Measurements from ENCODE around the gene OR2Z1. TPM values are rescaled to one million over a fixed set of nuclear protein-coding genes. Genes with fewer than 3 reads are reported as not detected.

The OR2Z1 gene
- total and polyA plus RNA-seq, 7 donors, result not detected

DNA sequence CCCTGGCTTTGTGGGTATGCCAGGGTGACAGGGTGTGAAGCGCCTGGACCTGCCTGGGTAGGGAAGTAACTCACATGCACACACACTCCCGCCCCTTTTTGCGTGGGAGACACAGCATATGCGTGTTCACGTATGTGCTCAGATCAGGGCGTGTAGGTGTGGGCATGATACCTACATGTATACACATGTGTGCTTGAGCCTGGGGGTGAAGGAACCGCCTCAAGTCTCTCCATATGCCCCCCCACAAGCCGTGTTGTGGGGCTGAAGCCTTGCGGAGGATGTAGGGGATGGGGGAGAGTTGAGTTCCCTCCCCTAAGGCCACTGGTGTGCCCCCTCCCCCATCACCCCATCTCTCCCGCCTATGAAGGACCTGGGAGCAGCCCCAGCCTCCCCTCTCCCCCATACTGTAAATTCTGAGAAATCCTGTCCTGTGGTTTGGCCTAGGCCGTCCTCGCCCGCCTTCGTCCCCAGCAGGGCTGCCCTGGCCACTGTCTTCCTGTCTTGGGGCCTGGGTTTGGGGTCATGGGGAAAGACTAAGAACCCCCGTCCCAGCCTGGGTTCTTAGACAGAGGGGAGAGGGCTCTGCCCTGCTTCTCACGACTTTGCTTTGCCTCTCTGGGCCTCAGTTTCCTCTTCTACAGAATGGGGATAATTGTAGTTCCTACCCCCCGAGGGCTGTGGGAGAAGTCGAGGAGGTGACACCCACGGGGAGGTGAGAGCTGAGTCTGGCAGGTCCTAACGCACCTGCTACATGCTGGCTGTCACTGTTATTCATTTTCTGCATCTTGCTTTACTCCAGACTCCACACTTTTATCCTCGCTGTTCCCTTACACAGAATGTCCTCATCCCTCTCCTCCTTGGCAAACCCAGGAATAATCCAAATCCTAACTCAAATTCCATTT, 37.2 kb upstream of the OR2Z1 start:
- no peaks in the 10 kb centered on the region for H3K4me1 ChIP-seq
- WGBS, 2 donors, result 71 to 76% methylated on average over 21 of the region's 21 CpGs
- H3K4me3 ChIP-seq, result no peak overlapping the region
- DNase-seq, result no peak
- peaks cover 0 to 3% (median 0%) of the 10 kb centered on the region in 4 donors for H3K9me3 ChIP-seq
- H3K36me3 ChIP-seq, result no peaks in the 10 kb centered on the region
- TF ChIP-seq POLR2A (IDR thresholded peaks at IDR 0.05), result no peak
- TF ChIP-seq EP300 (IDR thresholded peaks at IDR 0.05), result no peak
- no peak overlapping the region for H3K27ac ChIP-seq
- intact Hi-C loops (cut with DNase I), result no loop called here
- H3K27me3 ChIP-seq, result no peaks in the 10 kb centered on the region

- DNase-seq, result no peak
- H3K4me1 ChIP-seq, result no peaks in the 10 kb centered on the region
- H3K27ac ChIP-seq, result no peak overlapping the region
- TF ChIP-seq EP300 (IDR thresholded peaks at IDR 0.05) (no peak), POLR2A (IDR thresholded peaks at IDR 0.05) (no peak), POLR2AphosphoS5 (IDR thresholded peaks at IDR 0.05) (no peak), CTCF (IDR thresholded peaks at IDR 0.05) (no peak)
- 44 to 64% methylated on average over 5 of the region's 5 CpGs for WGBS, 2 donors
- no peak overlapping the region for H3K4me3 ChIP-seq
- H3K27me3 ChIP-seq, result no peaks in the 10 kb centered on the region
- H3K36me3 ChIP-seq, result no peaks in the 10 kb centered on the region
- H3K9me3 ChIP-seq, result no peaks in the 10 kb centered on the region
- intact Hi-C loops (cut with DNase I), result no loop called here
Observed at GRCh38 chr19:8686549-8686948, 34.9 kb upstream of the OR2Z1 start.

- 92 to 93% methylated on average over 15 of the region's 15 CpGs for WGBS, 2 donors
- intact Hi-C loops (cut with DNase I), result no loop called here
- TF ChIP-seq POLR2A (IDR thresholded peaks at IDR 0.05) (no peak), EP300 (IDR thresholded peaks at IDR 0.05) (no peak), CTCF (IDR thresholded peaks at IDR 0.05) (no peak), POLR2AphosphoS5 (IDR thresholded peaks at IDR 0.05) (no peak)
Observed at GRCh38 chr19:8688930-8689329, 32.5 kb upstream of the OR2Z1 start.

DNA sequence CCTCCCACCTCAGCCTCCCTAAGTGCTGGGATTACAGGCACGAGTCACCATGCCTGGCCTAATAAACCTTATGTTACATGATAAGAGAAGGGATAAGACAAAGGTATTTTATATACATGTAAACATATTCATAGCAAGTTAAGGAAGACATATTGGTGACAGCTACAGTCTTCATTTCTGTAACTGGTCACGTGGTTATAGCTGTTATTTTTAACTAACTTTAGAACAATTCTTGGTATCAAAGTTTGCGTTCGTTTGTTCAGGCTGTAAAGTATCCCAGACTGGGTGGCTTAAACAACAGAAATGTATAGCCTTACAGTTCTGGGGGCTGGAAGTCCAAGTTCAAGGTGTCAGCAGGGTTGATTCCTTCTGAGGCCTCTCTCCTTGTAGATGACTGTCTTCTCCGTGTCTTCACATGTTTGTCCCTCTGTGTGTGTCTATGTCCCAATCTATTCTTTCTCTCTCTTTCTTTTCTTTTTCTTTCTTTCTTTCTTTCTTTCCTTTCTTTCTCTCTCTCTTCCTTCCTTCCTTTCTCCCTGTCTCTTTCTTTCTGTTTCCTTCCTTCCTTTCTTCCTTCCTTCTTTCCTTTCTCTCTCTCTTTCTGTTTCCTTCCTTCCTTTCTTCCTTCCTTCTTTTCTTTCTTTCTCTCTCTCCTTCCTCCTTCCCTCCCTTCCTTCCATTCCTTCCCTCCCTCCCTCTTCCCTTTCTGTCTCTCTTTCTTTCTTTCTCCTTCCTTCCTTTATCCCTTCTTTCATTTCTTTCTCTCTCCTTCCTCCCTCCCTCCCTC, 30.5 kb upstream of the OR2Z1 start:
- H3K27me3 ChIP-seq, result peaks cover 0 to 23% (median 4%) of the 10 kb centered on the region in 3 donors
- H3K4me1 ChIP-seq, result no peaks in the 10 kb centered on the region
- DNase-seq, result no peak
- no peaks in the 10 kb centered on the region for H3K36me3 ChIP-seq
- intact Hi-C loops (cut with DNase I), result no loop called here
- no peaks in the 10 kb centered on the region for H3K9me3 ChIP-seq
- 34 to 65% methylated on average over 5 of the region's 5 CpGs for WGBS, 2 donors
- H3K27ac ChIP-seq, result no peak overlapping the region
- no peak overlapping the region for H3K4me3 ChIP-seq
- TF ChIP-seq CTCF (IDR thresholded peaks at IDR 0.05) (no peak), POLR2AphosphoS5 (IDR thresholded peaks at IDR 0.05) (no peak), POLR2A (IDR thresholded peaks at IDR 0.05) (no peak), EP300 (IDR thresholded peaks at IDR 0.05) (no peak)

More at GRCh38 chr19:8688930-8689329, 32.5 kb upstream of the OR2Z1 start:
- peaks cover 0 to 5% (median 0%) of the 10 kb centered on the region in 3 donors for H3K27me3 ChIP-seq
- H3K9me3 ChIP-seq, result no peaks in the 10 kb centered on the region
- H3K4me1 ChIP-seq, result no peaks in the 10 kb centered on the region
- no peak overlapping the region for H3K4me3 ChIP-seq
- no peak overlapping the region for H3K27ac ChIP-seq
- H3K36me3 ChIP-seq, result no peaks in the 10 kb centered on the region
- no peak for DNase-seq

DNA sequence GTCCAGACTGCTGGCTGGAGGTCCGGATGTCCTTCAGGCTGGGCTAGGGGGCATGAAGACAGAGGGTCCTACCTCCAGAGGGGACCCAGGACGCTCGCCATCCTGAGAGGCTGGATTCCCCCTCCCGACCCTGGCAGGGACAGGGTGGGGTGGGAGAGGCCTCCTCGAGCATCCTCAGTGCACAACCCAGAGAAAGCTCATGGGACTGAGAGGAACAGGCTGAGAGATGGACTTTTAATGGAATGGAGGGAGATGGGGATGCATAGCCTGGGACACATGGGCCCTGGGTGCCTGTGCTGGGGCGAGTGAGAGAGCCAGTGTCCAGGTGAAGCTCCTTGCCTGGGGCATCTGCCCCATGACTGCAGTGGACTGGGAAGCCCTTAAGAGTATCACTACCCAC, 25.9 kb upstream of the OR2Z1 start:
- no peak for DNase-seq
- intact Hi-C loops (cut with DNase I), result no loop called here
- H3K27ac ChIP-seq, result no peak overlapping the region
- no peaks in the 10 kb centered on the region for H3K36me3 ChIP-seq
- no peaks in the 10 kb centered on the region for H3K4me1 ChIP-seq
- WGBS, 2 donors, result 52 to 73% methylated on average over 6 of the region's 6 CpGs
- H3K27me3 ChIP-seq, result peaks cover 0 to 63% (median 4%) of the 10 kb centered on the region in 3 donors
- no peak for TF ChIP-seq POLR2A (IDR thresholded peaks at IDR 0.05)
- no peak for TF ChIP-seq EP300 (IDR thresholded peaks at IDR 0.05)
- TF ChIP-seq CTCF (IDR thresholded peaks at IDR 0.05), result no peak
- TF ChIP-seq POLR2AphosphoS5 (IDR thresholded peaks at IDR 0.05), result no peak
- H3K4me3 ChIP-seq, result no peak overlapping the region
- no peaks in the 10 kb centered on the region for H3K9me3 ChIP-seq
